GM18502 (cell line): ENCODE results near the gene COLEC11.
"Not testable (repeated sequence)": the region's sequence is repeated elsewhere in the genome, so short reads cannot be mapped to it uniquely, and the experiment has no call there.

Experiments used
- ATAC-seq: cut with Tn5 transposase; IDR thresholded peaks from one replicate; pipeline ENCODE4 v1.9.1; 2021; ENCODE audit warnings: mild to moderate bottlenecking; ENCODE audit not compliant: unreplicated experiment, poor library complexity

The COLEC11 gene

GRCh38 chr2:3619661-3620060 is 24.7 kb downstream of the COLEC11 start:
- not testable (repeated sequence) for ATAC-seq

- no peak for ATAC-seq
Observed at GRCh38 chr2:3620834-3621233, 25.9 kb downstream of the COLEC11 start.

GRCh38 chr2:3622967-3623366 is 28.1 kb downstream of the COLEC11 start:
- ATAC-seq: no peak

- peak; percentile 78 for ATAC-seq
Observed at GRCh38 chr2:3624059-3624794, 29.3 kb downstream of the COLEC11 start.

- ATAC-seq: no peak
Observed at GRCh38 chr2:3625186-3625585, 30.3 kb downstream of the COLEC11 start.

GRCh38 chr2:3626118-3626811 is 31.4 kb downstream of the COLEC11 start:
- no peak for ATAC-seq

GRCh38 chr2:3626812-3627499 is 32.0 kb downstream of the COLEC11 start:
- no peak for ATAC-seq

GRCh38 chr2:3627500-3628100 is 32.7 kb downstream of the COLEC11 start:
- no peak for ATAC-seq

GRCh38 chr2:3628241-3628679 is 33.3 kb downstream of the COLEC11 start:
- ATAC-seq: no peak

- ATAC-seq: no peak
Observed at GRCh38 chr2:3628800-3629199, 33.9 kb downstream of the COLEC11 start.

- no peak for ATAC-seq
Observed at GRCh38 chr2:3630631-3631030, 35.7 kb downstream of the COLEC11 start.

GRCh38 chr2:3631161-3631850 is 36.4 kb downstream of the COLEC11 start:
- ATAC-seq: no peak

GRCh38 chr2:3631851-3632659 is 37.1 kb downstream of the COLEC11 start:
- no peak for ATAC-seq

GRCh38 chr2:3633089-3633981 is 38.4 kb downstream of the COLEC11 start:
- no peak for ATAC-seq

GRCh38 chr2:3633982-3634595 is 39.2 kb downstream of the COLEC11 start:
- ATAC-seq: no peak

- ATAC-seq: no peak
Observed at GRCh38 chr2:3634596-3635121, 39.7 kb downstream of the COLEC11 start.

GRCh38 chr2:3635171-3635974 is 40.5 kb downstream of the COLEC11 start:
- ATAC-seq: no peak
